ENCODE measurements around the gene HDAC4.
"Not testable (repeated sequence)": the region's sequence is repeated elsewhere in the genome, so short reads cannot be mapped to it uniquely, and the experiment has no call there.

The HDAC4 gene

DNA sequence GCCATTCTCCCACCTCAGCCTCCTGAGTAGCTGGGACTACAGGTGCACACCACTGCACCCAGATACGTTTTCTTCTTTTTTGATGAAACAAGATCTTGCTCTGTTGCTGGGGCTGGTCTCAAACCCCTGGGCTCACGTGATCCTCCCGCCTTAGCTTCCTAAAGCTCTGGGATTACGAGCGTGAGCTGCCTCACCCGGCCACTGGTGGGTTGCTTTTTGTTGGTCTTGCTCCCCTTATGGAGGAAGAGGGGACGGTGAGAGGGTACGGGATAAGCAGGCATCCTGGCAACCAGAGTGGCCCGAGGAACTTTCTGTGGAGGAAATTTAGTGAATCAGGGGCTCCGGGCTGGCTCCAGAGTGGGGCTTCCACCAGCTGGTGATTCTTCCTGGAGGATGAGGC lies 222.3 kb downstream of the HDAC4 start:
- DNase-seq = no peak

GRCh38 chr2:239177908-239178307 lies 222.9 kb downstream of the HDAC4 start:
- no peak for DNase-seq

GRCh38 chr2:239177325-239177724 lies 223.5 kb downstream of the HDAC4 start:
- no peak for DNase-seq

DNA sequence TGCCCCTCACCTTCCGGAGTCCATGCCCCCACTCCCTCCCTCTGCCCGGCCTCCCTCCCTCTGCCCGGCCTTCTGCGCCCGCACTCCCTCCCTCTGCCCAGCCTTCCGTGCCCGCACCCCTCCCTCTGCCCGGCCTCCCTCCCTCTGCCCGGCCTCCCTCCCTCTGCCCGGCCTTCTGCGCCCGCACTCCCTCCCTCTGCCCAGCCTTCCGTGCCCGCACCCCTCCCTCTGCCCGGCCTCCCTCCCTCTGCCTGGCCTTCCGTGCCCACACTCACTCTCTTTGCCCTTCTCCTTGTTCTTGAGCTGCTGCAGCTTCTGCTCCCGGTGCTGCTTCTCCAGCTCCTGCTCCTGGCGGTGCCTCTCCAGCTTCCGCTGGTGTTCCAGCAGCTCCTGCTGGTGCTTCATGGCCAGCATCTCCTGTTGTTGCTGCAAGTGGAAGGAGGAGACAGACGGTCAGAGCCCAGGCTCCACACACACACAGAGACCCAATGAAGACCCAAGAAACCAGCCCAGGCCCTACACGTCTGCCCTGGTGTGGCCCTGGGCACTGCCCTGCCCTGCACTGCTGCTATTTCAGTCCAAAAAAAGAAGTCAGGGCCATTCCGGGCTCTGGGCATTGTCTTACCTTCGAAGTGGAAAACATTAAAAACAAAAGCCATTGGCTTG lies 224.5 kb downstream of the HDAC4 start:
- DNase-seq = not testable (repeated sequence)

DNA sequence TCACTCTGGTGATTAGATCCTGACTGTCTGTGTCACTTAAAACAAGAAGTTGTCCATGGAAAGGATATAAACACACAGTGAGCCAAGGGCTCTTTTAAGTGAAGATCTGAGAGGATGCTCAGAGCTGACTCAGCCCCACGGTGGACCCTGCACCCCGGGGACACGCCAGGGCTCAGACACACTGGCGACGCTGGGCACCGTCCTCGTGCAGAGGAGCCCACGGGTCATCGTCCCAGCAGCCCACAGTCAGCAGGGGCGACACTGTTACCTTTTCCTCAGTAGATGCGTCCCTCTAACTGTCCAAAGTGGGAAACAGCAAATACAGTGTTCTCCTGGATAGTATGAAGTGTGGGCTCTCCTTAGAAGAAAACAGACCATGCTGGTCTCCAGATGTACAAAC lies 225.6 kb downstream of the HDAC4 start:
- DNase-seq = no peak

- DNase-seq = no peak
Measured at GRCh38 chr2:239173301-239173700, 227.5 kb downstream of the HDAC4 start.

DNA sequence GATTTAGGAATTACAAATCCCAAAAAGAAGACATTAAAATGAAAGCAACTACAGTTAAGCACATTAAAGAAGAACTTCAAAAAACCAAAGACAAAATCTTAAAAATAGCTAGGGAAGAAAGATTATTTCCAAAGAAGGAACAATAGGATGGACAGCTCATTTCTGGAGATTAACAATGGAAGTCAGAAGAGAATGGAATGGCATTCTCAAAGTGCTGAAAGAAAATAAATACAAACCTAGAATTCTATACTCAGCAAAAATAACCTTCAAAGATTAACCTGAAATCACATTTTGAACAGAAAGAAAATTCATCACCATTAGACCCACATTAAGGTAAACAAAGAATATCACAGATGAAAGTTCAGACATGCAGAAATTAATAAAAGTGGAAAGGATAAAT lies 229.2 kb downstream of the HDAC4 start:
- DNase-seq = no peak

GRCh38 chr2:239169311-239170048 lies 231.3 kb downstream of the HDAC4 start:
- DNase-seq = no peak

- no peak for DNase-seq
Measured at GRCh38 chr2:239168575-239168974, 232.2 kb downstream of the HDAC4 start.

GRCh38 chr2:239167766-239168444 lies 232.9 kb downstream of the HDAC4 start:
- no peak for DNase-seq

- no peak for DNase-seq
Measured at GRCh38 chr2:239167011-239167673, 233.7 kb downstream of the HDAC4 start.

- DNase-seq = no peak
Measured at GRCh38 chr2:239166201-239166834, 234.5 kb downstream of the HDAC4 start.

- no peak for DNase-seq
Measured at GRCh38 chr2:239165206-239165831, 235.5 kb downstream of the HDAC4 start.

DNA sequence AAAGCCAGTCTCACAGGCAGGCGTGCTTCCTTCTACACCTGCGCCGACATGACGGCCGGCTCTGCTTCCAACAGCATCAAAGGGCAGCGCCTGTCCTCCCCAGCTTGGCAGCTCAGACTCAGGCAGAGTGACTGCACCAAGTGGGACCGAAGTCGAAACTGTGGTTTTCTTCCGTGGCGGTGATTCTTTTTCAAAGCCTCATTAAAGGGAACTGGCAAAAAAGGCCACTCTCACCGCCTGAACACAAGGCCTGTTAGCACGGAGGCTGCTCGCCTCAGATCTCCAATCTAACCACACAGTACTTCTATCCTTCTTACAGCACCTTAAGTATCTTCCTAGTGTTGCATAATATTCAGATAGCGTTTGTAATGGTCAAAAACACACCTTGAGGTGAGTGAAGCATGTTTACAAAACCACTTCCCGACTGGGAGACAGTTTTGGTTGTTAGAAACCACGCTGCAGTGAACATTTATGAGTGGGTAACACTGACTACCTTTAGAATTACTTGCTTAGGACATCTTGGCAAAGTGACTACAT lies 236.4 kb downstream of the HDAC4 start:
- DNase-seq = no peak

DNA sequence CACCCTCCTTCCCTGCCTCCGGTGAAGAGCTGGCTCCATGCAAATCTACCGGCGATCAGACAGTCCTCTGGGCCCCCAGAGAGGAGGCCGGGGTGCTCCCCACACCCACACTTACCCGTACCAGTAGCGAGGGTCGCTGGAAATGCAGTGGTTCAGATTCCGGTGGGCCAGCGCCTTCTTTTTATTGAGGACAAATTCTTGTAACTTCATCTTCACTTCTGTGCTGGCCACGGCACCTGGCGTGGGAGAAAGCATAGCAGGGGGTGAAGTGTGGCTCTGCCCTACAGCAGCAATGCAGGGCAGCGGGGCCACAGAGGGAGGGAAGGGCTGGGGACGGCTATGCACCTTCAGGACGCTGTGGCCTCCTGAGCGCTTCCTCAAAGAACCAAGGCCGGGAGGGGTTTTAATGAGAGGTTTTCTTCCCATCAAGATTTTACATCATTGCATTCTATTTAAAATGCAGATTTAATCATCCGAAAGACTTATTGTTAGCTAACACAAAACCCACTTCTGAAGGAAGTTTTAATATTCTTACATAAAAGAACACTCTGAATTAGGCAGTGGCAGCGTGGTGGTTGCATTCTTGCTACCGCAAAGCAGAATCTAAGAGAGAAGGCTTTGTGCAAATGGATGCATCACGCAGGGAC lies 237.0 kb downstream of the HDAC4 start:
- no peak for DNase-seq

DNA sequence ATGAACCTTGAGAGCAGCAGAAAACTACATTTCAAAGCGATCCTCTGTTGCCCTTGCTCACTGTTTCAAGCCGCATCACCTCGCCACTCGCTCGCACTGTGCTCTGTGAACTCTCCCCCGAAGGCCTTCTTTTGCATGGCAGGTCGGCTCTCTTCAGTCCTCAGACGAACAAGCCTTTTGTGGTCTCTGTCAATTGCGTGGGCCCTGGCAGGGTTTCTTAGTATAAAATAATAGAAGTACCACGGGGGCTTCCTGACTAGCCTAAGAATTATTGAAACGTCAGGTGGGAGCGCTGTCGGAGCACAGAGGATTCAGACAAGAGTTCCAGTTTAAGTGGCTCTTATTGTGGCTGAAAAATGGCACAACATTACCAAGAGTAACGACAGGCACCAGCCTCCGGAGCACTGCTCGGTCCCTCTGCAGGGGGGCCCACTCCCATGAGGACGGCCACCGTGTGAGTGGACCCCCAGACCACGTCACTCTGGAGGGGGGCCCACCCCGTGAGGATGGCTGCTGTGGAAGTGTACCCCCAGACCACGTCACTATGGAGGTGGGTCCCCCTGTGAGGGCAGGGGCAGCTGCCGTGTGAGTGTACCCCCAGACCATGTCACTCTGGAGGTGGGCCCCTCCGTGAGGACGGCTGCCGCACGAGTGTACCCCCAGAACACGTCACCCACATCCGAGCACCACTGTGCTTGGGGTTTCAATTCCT lies 237.7 kb downstream of the HDAC4 start:
- no peak for DNase-seq

- DNase-seq = no peak
Measured at GRCh38 chr2:239162141-239162821, 238.5 kb downstream of the HDAC4 start.

DNA sequence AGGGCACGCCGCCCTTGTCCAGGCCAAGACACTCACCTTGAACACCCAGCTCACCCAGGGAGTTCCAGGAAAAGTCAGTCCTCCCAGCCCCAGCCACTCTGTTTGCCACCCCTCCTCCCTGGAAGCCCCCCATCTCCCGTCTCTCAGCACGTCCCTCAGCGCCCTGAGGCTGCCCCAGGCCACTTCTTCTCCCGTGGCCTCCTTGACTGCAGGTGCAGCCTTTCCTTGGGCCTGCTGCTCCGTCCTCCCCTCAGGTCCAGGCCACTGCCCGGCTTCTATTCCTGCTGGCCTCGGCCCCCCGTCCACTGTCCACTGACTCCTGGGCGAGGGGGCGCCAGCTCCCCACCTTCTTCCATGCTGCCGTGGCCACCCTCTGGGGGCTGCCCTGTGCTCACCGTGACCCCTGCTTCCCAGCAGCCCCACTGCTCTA lies 239.1 kb downstream of the HDAC4 start:
- DNase-seq = no peak

DNA sequence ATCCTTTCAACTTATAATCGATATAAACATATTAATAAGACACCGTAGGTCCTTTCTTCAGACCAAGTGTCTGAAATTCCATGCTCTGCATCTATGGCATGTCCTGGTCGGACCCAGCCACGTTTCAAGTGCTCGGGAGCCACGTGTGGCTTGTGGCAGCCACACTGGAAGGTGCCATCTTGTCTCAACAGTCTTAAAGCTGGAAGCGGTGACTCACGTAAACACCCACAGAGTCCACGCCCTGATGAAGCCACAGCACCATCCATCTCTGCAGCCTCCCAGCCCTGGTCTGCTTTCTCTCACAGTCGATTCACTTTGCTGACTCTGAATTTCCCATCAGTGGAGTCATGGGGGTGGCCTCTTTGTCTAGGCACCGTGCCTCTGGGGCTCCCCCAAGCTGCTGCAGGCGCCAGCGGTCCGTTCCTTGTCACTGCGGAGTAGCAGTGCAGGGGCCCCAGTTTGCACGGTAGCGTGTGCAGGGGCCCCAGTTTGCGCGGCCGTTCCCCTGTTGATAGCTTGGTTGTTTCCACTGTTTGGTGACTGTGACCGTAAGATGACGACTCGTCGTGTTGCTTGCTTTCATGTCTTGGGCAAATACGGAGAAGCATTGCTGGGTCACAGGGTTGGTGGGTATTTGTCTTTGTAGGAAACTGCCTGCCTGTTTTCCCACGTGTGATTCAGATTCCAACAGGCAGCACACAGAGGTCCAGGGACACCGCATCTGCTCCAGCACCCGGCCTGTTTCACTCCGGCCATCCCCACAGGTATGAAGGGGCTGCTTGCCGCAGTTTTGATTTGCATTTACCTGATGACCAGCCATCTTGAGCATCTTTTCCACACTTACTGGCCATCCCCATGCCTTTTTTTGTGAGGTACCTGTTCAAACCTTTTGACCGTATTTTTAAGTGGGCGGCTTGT lies 240.3 kb downstream of the HDAC4 start:
- no peak for DNase-seq

All from T1000 (cell line).